Spleen (tissue), 7 donors: ENCODE results near the gene C21orf91.

Experiments used
- CTCF ChIP-seq, 11 experiments: fragments of 200-600 bp in 7 of 11; fragments of 450-650 bp in 4 of 11; sonication (generic) in 4 of 11; IDR thresholded peaks in 8 of 11; conservative IDR thresholded peaks in 3 of 11; 1 replicate in 7 of 11; 2 replicates in 4 of 11; pipeline versions ENCODE4 v1.4.0 to v1.8.0; 2016 to 2021; ENCODE audit warnings: antibody characterized with exemption in 11 of 11, inconsistent platforms in 4 of 11, mild to moderate bottlenecking in 1 of 11
- POLR2A ChIP-seq, 3 donors: fragments of 450-650 bp; IDR thresholded peaks; one replicate each; pipeline ENCODE4 v1.5.1; 2017; ENCODE audit warnings: antibody characterized with exemption in 3 of 3, mild to moderate bottlenecking in 1 of 3
- donor health status: DM: no; HTN: no; CAD: no; lungs with moderate emphysema.
- donor health status: DM: no; HTN: no; CAD: no.
- donor health status: DM: no; HTN: no; CAD: no.

DNA sequence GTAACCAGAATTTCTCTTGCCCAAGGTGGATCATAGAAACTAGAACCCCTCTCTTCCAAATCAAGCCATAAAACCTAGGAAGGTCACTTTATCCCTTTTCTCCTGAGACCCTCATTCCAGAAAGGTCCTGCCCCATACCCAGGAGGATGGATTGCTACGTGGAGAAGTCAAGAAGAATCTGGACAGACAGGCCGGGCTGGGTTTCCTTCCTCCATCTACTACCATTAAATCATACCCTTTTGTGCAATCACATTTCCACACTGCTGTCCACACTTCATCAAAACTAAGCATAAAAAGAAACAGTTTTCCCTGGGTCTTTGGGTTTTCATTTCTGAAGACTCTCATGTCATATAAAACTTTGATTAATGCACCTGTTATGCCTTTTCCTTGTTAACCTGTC is 65.4 kb downstream of the C21orf91 start:
- TF ChIP-seq CTCF (IDR thresholded peaks at IDR 0.05 in 8 of 11, conservative IDR thresholded peaks at IDR 0.05 in 3 of 11) (no peak), POLR2A (IDR thresholded peaks at IDR 0.05) (no peak)
